Inferior parietal cortex (tissue), 1 donor: ENCODE measurements around the gene MTREX.

Source experiments
- DNase-seq: peaks from one replicate; pipeline ENCODE4 v3.0.0-alpha.2; 2016; ENCODE audit errors: extremely low spot score

MTREX gene

GRCh38 chr5:55324815-55325418 is 17.1 kb downstream of the MTREX start:
- DNase-seq: peak; percentile 63

- DNase-seq: no peak
These were observed 17.8 kb downstream of the MTREX start for GRCh38 chr5:55325621-55326020.

DNA sequence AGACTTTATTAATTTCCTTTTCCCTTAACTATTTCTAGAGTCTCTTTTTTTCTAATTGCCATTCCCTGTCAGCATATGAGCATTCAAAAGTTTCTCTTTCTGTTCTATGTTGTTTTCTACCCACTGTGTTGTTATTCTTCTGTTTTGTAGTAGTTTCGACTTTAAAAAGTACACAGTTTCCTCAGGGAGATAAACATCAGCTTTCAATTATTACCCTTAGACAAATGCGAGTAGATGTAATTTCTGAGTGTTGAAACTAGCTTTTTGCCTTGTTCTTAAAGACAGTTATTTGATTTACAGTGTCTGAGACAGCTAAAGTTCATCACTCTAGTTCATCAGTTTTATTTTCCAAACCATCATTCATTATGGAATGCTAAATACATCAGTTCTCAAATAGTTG is 19.5 kb downstream of the MTREX start:
- no peak for DNase-seq

GRCh38 chr5:55331321-55331720 is 23.5 kb downstream of the MTREX start:
- no peak for DNase-seq

- no peak for DNase-seq
These were observed 25.2 kb downstream of the MTREX start for GRCh38 chr5:55333017-55333416.

- no peak for DNase-seq
These were observed 26.0 kb downstream of the MTREX start for GRCh38 chr5:55333811-55334210.

DNA sequence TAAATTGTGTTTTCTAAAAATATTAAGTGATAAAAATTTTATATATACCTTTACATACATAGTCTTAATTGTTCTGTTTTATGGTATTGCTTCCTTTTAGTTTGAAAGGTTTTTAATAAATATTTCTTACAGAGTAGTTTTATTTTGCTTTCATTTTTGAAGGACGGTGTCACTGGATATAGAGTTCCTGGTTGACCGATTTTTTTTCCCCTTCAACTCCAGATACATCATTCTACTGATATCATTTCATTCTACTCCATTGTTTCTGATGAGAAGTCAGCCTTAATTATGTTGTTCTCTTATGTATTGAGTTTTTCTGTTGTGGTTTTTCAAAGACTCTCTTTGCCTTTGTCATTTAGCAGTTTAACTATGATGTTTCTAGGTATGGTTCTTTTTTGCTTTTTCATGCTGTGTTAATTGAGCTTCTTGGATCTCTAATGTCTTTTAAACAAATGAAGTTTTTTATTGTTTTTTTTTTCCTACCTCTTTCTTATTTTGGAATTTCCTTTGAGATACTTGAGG is 30.4 kb downstream of the MTREX start:
- no peak for DNase-seq

DNA sequence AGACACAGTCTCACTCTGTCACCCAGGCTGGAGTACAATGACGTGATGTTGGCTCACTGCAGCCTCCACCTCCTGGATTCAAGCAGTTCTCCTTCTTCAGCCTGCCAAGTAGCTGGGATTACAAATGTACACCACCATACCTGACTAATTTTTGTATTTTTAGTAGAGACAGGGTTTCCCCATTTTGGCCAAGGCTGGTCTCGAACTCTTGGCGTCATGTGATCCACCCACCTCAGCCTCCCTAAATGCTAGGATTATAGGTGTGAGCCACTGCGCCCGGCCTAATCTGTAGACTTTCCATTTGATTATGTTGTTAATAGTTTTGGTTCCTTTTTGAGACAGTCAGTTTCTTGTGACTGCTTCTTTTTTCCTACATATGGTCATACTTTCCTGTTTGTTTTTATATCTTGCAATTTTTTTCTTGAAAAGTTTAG is 31.0 kb downstream of the MTREX start:
- DNase-seq: no peak

- DNase-seq: no peak
These were observed 35.3 kb downstream of the MTREX start for GRCh38 chr5:55343107-55343506.

DNA sequence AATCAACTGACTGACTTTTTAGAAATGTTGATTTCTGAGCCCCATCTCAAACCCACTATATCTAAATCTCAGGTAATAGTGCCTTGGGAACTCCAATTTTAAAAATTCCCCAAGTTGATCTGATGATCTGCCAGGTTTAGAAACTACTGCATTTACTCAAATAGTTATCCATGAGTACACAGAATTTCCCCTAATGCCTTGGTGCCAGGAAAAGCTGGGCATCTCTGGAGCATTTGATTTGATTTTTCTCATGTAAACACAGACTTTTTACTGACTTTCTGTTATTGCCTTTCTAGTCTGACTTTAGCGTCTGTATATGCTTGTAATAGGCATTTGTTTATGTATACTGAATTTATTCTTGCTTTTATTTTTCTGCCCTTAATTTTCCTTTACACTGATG is 35.8 kb downstream of the MTREX start:
- DNase-seq: no peak

DNA sequence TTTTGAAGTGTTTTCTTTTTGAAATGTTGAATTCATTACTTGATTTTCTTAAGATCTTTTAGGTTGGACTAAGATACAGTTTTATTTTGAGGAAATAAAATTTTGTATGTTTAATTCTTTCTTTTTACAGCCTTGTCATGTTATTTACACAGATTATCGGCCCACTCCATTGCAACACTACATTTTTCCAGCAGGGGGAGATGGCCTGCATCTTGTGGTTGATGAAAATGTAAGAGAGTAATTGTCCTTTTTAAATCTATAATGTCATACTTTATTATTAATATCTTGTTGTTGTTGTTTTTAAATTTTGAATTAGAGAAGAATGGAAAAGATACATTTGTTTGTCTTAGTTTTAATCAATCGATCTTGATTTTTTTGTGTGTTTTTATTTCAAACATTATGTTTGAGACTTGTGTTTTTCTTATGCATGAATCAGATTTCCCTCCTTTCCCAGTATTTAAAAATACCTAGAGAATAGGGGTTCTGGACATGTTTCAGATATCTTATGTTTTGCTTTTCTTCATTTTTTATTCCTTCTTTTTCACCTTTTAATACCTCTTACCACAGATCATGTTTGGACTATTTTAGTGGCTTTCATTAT is 36.7 kb downstream of the MTREX start:
- peak; percentile 86 for DNase-seq

DNA sequence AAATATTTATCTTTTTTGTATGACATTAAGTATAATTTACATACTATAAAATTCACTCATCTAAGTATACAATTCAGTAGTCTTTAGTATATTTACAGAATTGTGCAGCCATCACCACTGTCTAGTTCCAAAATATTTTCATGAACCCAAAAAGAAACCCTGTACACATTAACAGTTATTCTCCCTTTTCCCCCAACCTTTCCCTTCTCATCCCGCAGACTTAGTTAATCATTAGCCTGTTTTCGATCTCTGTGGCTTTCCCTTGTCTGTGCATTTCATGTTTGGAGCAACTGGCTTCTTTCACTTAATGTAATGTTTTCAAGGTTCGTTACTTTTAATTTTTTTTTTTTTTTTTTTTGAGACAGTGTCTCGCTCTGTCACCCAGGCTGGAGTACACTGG is 37.5 kb downstream of the MTREX start:
- no peak for DNase-seq

GRCh38 chr5:55347786-55348185 is 40.0 kb downstream of the MTREX start:
- DNase-seq: no peak

- DNase-seq: no peak
These were observed 43.0 kb downstream of the MTREX start for GRCh38 chr5:55350754-55351153.

DNA sequence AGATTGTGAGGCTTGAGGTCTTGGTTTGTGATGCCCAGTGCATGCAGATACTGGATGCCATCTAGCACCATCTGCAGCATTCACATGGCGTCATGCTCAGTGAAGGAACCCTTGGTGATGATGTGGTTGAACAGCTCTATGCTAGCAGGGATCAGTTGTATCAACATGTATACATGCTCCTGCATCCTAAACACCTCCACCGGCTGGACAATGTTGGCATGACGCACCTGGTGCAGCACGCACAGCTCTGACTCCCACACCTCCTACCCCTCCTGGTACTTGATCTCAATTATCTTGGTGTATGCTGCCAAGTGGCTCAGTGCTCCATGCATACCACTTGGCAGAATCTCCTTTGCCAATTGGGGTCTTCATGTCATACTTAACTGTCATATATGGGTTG is 49.1 kb downstream of the MTREX start:
- DNase-seq: no peak

GRCh38 chr5:55360190-55360589 is 52.4 kb downstream of the MTREX start:
- DNase-seq: no peak

DNA sequence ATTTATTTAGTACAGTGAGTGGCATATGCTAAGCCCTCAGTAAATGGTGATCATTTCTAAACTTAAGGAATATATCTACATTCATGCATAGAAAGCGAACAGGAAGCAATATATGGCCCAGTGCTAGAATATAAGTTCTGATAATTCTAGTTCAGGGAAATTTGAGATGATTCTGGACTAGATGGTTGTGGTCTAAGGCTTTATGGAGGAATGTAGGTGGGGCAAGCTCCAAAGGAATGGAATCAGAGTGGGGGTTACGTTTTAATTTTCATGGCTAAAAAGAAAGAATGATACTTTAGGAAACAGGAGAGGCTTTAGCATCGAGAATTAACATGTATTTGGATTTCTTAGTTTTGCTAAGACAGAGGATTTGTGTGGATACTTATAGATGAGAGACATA is 56.1 kb downstream of the MTREX start:
- no peak for DNase-seq

DNA sequence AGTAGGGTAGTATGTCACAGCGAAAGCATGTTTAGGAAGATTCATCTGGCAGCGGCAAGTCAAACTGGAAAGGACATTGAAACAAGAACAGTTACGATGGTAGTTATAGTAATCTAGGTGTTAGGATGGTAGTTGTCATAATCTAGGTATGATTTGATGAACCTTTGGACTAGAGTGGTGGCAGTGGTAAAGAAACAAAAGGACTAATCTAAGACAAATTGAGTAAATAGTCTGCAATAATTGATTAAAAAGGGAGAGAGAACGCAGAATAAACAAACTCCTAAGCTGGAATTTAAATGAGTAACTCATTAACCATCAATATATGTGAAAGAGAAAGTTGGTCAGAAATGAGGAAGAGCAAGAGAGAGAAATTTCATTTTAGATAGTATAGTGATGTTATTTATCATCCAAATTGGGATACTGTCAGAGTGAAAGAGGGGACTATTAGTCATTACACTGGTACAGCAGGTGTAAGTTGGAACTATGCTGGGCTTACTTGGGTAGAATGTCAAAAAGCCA is 56.8 kb downstream of the MTREX start:
- DNase-seq: no peak

GRCh38 chr5:55370291-55370925 is 62.6 kb downstream of the MTREX start:
- no peak for DNase-seq

DNA sequence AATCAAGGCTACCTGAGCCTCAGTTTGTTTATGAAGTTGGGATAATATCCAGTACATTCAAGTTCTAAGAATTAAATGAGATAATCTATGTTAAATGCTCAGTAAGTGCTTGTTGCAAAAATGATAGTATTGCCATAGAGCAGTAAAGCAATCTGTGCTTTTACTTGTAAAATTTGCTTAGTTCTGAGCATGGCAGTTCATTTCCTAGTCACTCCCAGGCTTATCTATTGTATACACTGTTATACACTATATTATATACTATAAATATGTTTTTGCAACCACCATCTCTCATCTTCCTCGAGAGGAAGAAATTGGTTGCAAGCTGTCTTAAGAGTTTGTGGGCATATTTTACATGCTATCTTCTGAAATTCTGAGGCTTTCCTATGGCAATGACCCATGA is 63.4 kb downstream of the MTREX start:
- no peak for DNase-seq

GRCh38 chr5:55372130-55372925 is 64.5 kb downstream of the MTREX start:
- DNase-seq: no peak

DNA sequence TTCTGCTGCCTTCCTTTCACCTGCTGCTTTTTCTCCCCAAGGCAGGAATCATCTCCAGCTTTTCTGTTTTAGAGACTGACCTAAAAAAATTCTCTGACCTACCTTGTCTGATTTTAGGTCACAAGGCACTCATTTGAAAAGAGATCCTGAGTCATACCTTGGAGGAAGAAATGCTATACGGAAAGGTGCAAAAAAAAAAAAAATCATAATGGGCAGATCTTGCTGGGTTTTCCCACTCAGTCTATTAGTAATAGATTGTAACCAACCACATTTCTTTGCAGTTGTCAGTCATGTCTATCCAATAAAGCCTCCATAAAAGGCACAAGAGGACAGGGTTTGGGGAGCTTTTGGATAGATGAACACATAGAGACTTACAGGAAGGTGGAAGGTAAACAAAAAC is 70.0 kb downstream of the MTREX start:
- DNase-seq: no peak
